H9 (cell line): Measurements from ENCODE around the gene PHF21A. TPM values are rescaled to one million over a fixed set of nuclear protein-coding genes. Genes with fewer than 3 reads are reported as not detected.

Experiments
- DNase-seq: peaks from one replicate; pipeline ENCODE4 v3.0.0-alpha.2; 2017
- H2AFZ ChIP-seq: one replicate; pipeline ENCODE4 v1.6.1; 2013; ENCODE audit warnings: mild to moderate bottlenecking, low read length, control low read depth, moderate library complexity
- H2AK5ac ChIP-seq: 2 replicates; pipeline ENCODE4 v1.6.1; 2013; ENCODE audit warnings: low read length, control low read depth, mixed read lengths; ENCODE audit not compliant: insufficient read length
- H2BK120ac ChIP-seq: one replicate; pipeline ENCODE4 v1.6.1; 2013; ENCODE audit warnings: low read depth, mild to moderate bottlenecking, low read length, control low read depth, inconsistent platforms; ENCODE audit not compliant: poor library complexity, severe bottlenecking
- H2BK12ac ChIP-seq: 2 replicates; pipeline ENCODE4 v1.6.1; 2013; ENCODE audit warnings: low read length, control low read depth, mixed read lengths, low read depth; ENCODE audit not compliant: insufficient read length
- H2BK15ac ChIP-seq: 2 replicates; pipeline ENCODE4 v1.6.1; 2013; ENCODE audit warnings: low read depth, low read length, control low read depth
- H2BK20ac ChIP-seq: one replicate; pipeline ENCODE4 v1.6.1; 2013; ENCODE audit warnings: low read depth, mild to moderate bottlenecking, low read length, control low read depth, inconsistent platforms; ENCODE audit not compliant: poor library complexity, severe bottlenecking
- H2BK5ac ChIP-seq: 2 replicates; pipeline ENCODE4 v1.6.1; 2013; ENCODE audit warnings: low read length, control low read depth, mixed read lengths; ENCODE audit not compliant: insufficient read length
- H3K14ac ChIP-seq: 2 replicates; pipeline ENCODE4 v1.6.1; 2013; ENCODE audit warnings: low read length, control low read depth; ENCODE audit not compliant: insufficient read depth
- H3K18ac ChIP-seq: 2 replicates; pipeline ENCODE4 v1.6.1; 2013; ENCODE audit warnings: low read depth, mild to moderate bottlenecking, mixed read lengths, low read length, control low read depth; ENCODE audit not compliant: insufficient read length
- H3K23ac ChIP-seq: 2 replicates; pipeline ENCODE4 v1.6.1; 2013; ENCODE audit warnings: low read length, control low read depth, mixed read lengths, low read depth; ENCODE audit not compliant: insufficient read length
- H3K23me2 ChIP-seq: 2 replicates; pipeline ENCODE4 v1.6.1; 2013; ENCODE audit warnings: low read depth, mild to moderate bottlenecking, mixed read lengths, low read length, control low read depth; ENCODE audit not compliant: insufficient read length, poor library complexity, severe bottlenecking
- H3K27ac ChIP-seq: 2 replicates; pipeline ENCODE4 v1.5.1; 2013; ENCODE audit warnings: low read length, control low read depth, mixed read lengths, low read depth; ENCODE audit not compliant: insufficient read length
- H3K27me3 ChIP-seq: 2 replicates; pipeline ENCODE4 v1.6.1; 2013; ENCODE audit warnings: low read length, control low read depth, inconsistent platforms; ENCODE audit not compliant: insufficient read depth
- H3K4ac ChIP-seq: 2 replicates; pipeline ENCODE4 v1.6.1; 2013; ENCODE audit warnings: low read depth, mild to moderate bottlenecking, control low read depth, inconsistent platforms, low read length, moderate library complexity
- H3K4me1 ChIP-seq: 2 replicates; pipeline ENCODE4 v1.6.1; 2013; ENCODE audit warnings: low read length, control low read depth, inconsistent platforms; ENCODE audit not compliant: insufficient read depth
- H3K4me2 ChIP-seq: 2 replicates; pipeline ENCODE4 v1.6.1; 2013; ENCODE audit warnings: low read length, control low read depth, mixed read lengths; ENCODE audit not compliant: insufficient read length, insufficient read depth
- H3K56ac ChIP-seq: 2 replicates; pipeline ENCODE4 v1.6.1; 2013; ENCODE audit warnings: low read depth, mild to moderate bottlenecking, mixed read lengths, low read length, control low read depth; ENCODE audit not compliant: insufficient read length
- H3K79me1 ChIP-seq: 2 replicates; pipeline ENCODE4 v1.6.1; 2013; ENCODE audit warnings: low read depth, mild to moderate bottlenecking, moderate library complexity, low read length, control low read depth, inconsistent platforms; ENCODE audit not compliant: insufficient read depth, poor library complexity, severe bottlenecking
- H3K79me2 ChIP-seq: 2 replicates; pipeline ENCODE4 v1.6.1; 2013; ENCODE audit warnings: low read length, control low read depth, inconsistent platforms; ENCODE audit not compliant: insufficient read depth
- H3K9ac ChIP-seq: 2 replicates; pipeline ENCODE4 v1.6.1; 2013; ENCODE audit warnings: low read length, control low read depth, mixed read lengths; ENCODE audit not compliant: insufficient read length; ENCODE audit errors: extremely low read depth
- H3K9me3 ChIP-seq: one replicate; pipeline ENCODE4 v1.6.1; 2013; ENCODE audit warnings: low read depth, low read length, inconsistent platforms; ENCODE audit not compliant: control insufficient read depth
- H3T11ph ChIP-seq: one replicate; pipeline ENCODE4 v1.6.1; 2013; ENCODE audit warnings: mild to moderate bottlenecking, low read length, control low read depth, inconsistent platforms
- H4K20me1 ChIP-seq: one replicate; pipeline ENCODE4 v1.6.1; 2013; ENCODE audit not compliant: control insufficient read depth, insufficient read length, insufficient read depth
- H4K5ac ChIP-seq: 2 replicates; pipeline ENCODE4 v1.6.1; 2013; ENCODE audit warnings: low read depth, mild to moderate bottlenecking, mixed read lengths, low read length, control low read depth; ENCODE audit not compliant: insufficient read length
- H4K8ac ChIP-seq: replicated peaks from 2 replicates; pipeline ENCODE4 v1.6.1; 2013; ENCODE audit warnings: low read length, control low read depth, mixed read lengths, low read depth; ENCODE audit not compliant: insufficient read length
- H4K91ac ChIP-seq: 2 replicates; pipeline ENCODE4 v1.6.1; 2013; ENCODE audit warnings: low read depth, mild to moderate bottlenecking, moderate library complexity, mixed read lengths, low read length, control low read depth; ENCODE audit not compliant: insufficient read length
- H3K27ac Mint-ChIP-seq, 3 experiments: 2 replicates in 2 of 3; 3 replicates in 1 of 3; pipeline ENCODE4 v1.8.0; 2020 to 2021; ENCODE audit warnings: mixed read lengths in 3 of 3, mild to moderate bottlenecking in 1 of 3, moderate library complexity in 1 of 3
- H3K27me3 Mint-ChIP-seq: 2 replicates; pipeline ENCODE4 v1.8.0; 2021; ENCODE audit warnings: low read depth, mild to moderate bottlenecking, moderate library complexity, mixed read lengths
- H3K36me3 Mint-ChIP-seq, 3 experiments: 2 replicates in 2 of 3; 3 replicates in 1 of 3; pipeline ENCODE4 v1.8.0; 2020 to 2021; ENCODE audit warnings: low read depth in 3 of 3, mixed read lengths in 3 of 3; ENCODE audit not compliant: insufficient read depth in 1 of 3
- H3K4me1 Mint-ChIP-seq, 2 experiments: 2 replicates each; pipeline ENCODE4 v1.8.0; 2020; ENCODE audit warnings: mixed read lengths in 2 of 2
- H3K4me3 Mint-ChIP-seq, 2 experiments: 2 replicates in 1 of 2; 3 replicates in 1 of 2; pipeline ENCODE4 v1.8.0; 2020 to 2021; ENCODE audit warnings: mild to moderate bottlenecking in 2 of 2, mixed read lengths in 2 of 2, moderate library complexity in 1 of 2
- H3K9me3 Mint-ChIP-seq, 2 experiments: 2 replicates in 1 of 2; 3 replicates in 1 of 2; pipeline ENCODE4 v1.8.0; 2020; ENCODE audit warnings: mild to moderate bottlenecking in 2 of 2, mixed read lengths in 2 of 2, moderate library complexity in 1 of 2
- CTCF ChIP-seq: fragments of 200-600 bp; sonication (generic); conservative IDR thresholded peaks from 3 replicates; pipeline ENCODE4 v1.8.0; 2021; ENCODE audit warnings: antibody characterized with exemption, mild to moderate bottlenecking
- WGBS: extraction: QIAGEN DNeasy Blood & Tissue Kit; methylation state at CpG from one replicate; pipeline ENCODE4 v1.1.7; 2013; ENCODE audit warnings: missing lambda C conversion rate, low lambda C conversion rate, mixed read lengths; ENCODE audit not compliant: insufficient read length; ENCODE audit errors: extremely low coverage; 5-methylcytosine and 5-hydroxymethylcytosine counted together
- total RNA-seq: library from RNA; stranded (reverse); gene quantifications from 2 replicates; pipeline ENCODE4 v1.2.1, GENCODE V29; 2021

The PHF21A gene
- total RNA-seq, 1 experiment from 2014 or later = 33.8 TPM

GRCh38 chr11:46129133-46129532, 7.9 kb upstream of the PHF21A start:
- no peaks in the 10 kb centered on the region for H3K9me3 Mint-ChIP-seq
- Histone ChIP-seq H4K8ac (no peak overlapping the region), H3K56ac (no peak overlapping the region), H3K27ac (no peak overlapping the region), H2BK12ac (no peak overlapping the region), H3K18ac (no peak overlapping the region), H3K4ac (no peak overlapping the region), H3T11ph (no peak overlapping the region), H2BK5ac (no peak overlapping the region), H3K23me2 (no peaks in the 10 kb centered on the region), H4K91ac (no peak overlapping the region), H3K23ac (no peak overlapping the region), H4K5ac (no peak overlapping the region), H2AK5ac (no peak overlapping the region), H3K27me3 (no peaks in the 10 kb centered on the region), H2BK20ac (no peak overlapping the region), H2AFZ (no peak overlapping the region), H3K79me1 (no peaks in the 10 kb centered on the region), H2BK15ac (no peak overlapping the region), H3K79me2 (no peaks in the 10 kb centered on the region), H3K9ac (no peak overlapping the region), H4K20me1 (no peaks in the 10 kb centered on the region), H3K14ac (no peak overlapping the region), H2BK120ac (no peak overlapping the region), H3K4me2 (no peak overlapping the region), H3K9me3 (no peaks in the 10 kb centered on the region), H3K4me1 (peaks cover 3% of the 10 kb centered on the region; the same call in 1 of the 2 replicates)
- H3K36me3 Mint-ChIP-seq = no peaks in the 10 kb centered on the region
- DNase-seq = no peak
- no CpG with 5 or more reads among the region's 2 CpGs for WGBS
- no peak for TF ChIP-seq CTCF
- H3K4me1 Mint-ChIP-seq = peaks cover 8 to 23% of the 10 kb centered on the region in 2 experiments; a peak in 3 of 4 replicates
- no peaks in the 10 kb centered on the region for H3K27me3 Mint-ChIP-seq
- no peak overlapping the region for H3K4me3 Mint-ChIP-seq
- H3K27ac Mint-ChIP-seq = peak overlapping the region in 1 of 3 experiments; percentile 60; a peak in 1 of 7 replicates
